ENCODE data around the gene UNC5C.

DNA sequence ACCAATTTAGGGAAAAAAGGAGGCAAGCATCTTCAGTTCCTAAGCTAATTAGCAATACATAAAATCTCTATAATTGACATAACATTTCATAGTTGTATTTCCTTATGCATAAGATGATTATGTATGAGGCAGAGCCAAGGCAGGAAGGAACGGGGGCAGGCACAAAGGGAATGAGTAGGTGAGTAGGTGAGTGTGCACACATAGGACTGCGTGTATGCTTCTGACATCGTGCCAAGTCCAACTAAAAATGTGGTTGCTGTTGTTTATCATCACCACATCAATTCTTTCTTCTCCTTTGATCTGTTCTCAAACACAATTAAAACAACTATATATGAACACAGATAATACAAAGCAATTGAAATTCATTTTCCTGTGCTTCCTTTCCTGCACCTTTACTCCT is 131.2 kb downstream of the UNC5C start:
- TF ChIP-seq, protein P1, sequence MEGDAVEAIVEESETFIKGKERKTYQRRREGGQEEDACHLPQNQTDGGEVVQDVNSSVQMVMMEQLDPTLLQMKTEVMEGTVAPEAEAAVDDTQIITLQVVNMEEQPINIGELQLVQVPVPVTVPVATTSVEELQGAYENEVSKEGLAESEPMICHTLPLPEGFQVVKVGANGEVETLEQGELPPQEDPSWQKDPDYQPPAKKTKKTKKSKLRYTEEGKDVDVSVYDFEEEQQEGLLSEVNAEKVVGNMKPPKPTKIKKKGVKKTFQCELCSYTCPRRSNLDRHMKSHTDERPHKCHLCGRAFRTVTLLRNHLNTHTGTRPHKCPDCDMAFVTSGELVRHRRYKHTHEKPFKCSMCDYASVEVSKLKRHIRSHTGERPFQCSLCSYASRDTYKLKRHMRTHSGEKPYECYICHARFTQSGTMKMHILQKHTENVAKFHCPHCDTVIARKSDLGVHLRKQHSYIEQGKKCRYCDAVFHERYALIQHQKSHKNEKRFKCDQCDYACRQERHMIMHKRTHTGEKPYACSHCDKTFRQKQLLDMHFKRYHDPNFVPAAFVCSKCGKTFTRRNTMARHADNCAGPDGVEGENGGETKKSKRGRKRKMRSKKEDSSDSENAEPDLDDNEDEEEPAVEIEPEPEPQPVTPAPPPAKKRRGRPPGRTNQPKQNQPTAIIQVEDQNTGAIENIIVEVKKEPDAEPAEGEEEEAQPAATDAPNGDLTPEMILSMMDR (IDR thresholded peaks at IDR 0.05) = no peak
- no peak for TF ChIP-seq POLR2A (IDR thresholded peaks at IDR 0.05)

Data from uterus (tissue), 2 donors.